NCI-H146 treated with DMSO at 0.1 percent for 48 hours (cell line): Measurements from ENCODE around the gene STK11.

Experiments used
- DNase-seq: peaks from one replicate; lab custom pipeline; 2025; ENCODE audit not compliant: unreplicated experiment; lab: John Stamatoyannopoulos, UW

STK11 gene, protein sequence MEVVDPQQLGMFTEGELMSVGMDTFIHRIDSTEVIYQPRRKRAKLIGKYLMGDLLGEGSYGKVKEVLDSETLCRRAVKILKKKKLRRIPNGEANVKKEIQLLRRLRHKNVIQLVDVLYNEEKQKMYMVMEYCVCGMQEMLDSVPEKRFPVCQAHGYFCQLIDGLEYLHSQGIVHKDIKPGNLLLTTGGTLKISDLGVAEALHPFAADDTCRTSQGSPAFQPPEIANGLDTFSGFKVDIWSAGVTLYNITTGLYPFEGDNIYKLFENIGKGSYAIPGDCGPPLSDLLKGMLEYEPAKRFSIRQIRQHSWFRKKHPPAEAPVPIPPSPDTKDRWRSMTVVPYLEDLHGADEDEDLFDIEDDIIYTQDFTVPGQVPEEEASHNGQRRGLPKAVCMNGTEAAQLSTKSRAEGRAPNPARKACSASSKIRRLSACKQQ

GRCh38 chr19:1205114-1206099, at the start of gene STK11:
STK11 (plus strand) TSS chr19:1205778; CDS start chr19:1206914, 1,136 bp downstream.
- peak; percentile 76 for DNase-seq

- DNase-seq = no peak
Measured at GRCh38 chr19:1156305-1156801, 49.2 kb upstream of the STK11 start.

GRCh38 chr19:1156830-1157615, 48.6 kb upstream of the STK11 start:
- DNase-seq = no peak

GRCh38 chr19:1157931-1158884, 47.4 kb upstream of the STK11 start:
- DNase-seq = no peak

- DNase-seq = no peak
Measured at GRCh38 chr19:1158885-1159448, 46.6 kb upstream of the STK11 start.

GRCh38 chr19:1159864-1160595, 45.5 kb upstream of the STK11 start:
- no peak for DNase-seq

DNA sequence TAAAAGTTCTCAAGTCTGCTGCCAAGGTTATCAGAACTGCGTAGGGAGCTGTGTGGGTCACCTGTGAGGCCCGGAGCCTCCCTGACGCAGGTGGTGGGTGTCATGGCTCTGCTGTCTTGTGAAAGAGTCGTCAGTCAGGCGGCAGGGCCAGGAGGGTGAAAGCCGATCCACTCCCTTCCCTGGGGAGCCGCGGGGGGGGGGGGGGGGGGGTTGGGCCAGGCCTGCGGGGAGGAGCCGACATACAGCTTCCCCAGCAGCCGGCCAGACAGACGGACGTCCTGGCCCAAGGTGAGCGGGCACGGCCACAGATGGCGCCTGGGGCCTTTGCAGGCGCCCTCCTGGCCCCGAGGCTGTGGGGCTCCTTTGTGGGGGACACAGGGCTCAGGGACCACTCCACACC, 43.9 kb upstream of the STK11 start:
- peak; percentile 11 for DNase-seq

DNA sequence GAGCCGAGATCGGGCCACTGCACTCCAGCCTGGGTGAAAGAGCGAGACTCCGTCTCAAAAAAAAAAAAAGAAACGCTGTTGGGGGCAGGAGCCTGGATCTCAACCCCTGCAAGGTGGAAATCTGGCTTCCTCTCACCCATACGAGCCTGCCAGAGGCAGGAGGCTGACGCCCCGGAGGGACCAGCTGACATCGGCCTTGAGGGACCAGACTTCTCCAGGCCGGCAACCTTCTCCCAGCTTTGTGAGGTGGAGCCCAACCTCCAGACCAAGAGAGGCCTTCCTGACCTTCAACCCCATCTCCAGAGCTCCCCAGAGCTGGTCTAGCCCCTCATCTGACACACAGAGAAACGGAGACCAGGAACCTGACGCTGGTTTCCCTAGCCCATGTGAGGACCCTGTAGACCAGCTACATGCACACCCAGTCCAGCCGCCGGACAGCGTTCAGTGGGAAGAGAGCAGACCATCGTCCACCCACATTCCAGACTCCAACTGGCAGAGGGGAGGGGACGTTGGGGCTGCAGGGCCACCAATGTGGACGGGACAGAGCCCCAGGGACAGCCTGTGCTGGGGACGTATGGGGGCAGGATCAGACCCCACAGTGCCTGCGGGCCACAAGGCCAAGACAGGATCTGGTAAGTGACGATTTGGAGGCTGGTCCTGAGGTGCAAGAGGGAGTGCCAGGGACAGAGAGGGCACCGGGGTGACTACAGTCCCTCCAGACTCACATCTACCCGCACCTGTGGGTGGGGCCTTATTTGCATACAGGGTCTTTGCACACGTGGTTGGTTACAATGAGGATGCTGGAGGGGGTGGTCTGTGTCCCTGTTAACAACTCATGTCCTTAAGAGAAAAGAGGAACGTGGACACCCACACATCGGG, 42.9 kb upstream of the STK11 start:
- no peak for DNase-seq

DNA sequence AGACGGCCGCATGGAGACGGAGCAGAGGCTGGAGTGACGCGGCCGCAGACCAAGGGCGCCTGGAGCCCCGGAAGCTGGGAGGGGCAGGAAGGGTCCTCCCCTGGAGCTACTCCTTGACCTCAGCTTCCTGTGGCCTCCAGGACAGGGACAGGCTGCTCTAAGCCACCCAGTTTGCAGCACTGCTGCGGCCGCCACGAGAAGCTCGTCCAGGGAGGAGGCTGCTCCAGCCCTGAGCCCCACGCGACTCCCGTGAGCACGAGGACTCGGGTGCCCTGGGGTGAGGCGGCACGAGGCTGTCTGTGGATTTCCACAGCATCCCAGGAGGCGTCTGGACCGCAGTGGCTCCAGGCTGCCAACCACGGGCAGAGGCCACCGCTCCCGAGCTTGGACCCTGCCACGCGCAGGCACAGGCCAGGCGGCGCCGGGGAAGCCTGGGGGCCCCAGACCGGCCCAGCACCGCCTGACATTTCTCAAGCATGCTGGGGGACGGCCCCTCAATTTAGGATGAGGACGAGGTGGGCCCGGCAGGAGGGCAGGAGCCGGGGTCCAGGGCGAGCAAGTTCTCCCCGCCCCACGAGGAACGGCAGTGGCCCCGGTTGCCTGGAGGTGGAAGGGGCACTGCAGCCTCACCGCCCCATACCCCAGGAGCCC, 42.2 kb upstream of the STK11 start:
- no peak for DNase-seq

DNA sequence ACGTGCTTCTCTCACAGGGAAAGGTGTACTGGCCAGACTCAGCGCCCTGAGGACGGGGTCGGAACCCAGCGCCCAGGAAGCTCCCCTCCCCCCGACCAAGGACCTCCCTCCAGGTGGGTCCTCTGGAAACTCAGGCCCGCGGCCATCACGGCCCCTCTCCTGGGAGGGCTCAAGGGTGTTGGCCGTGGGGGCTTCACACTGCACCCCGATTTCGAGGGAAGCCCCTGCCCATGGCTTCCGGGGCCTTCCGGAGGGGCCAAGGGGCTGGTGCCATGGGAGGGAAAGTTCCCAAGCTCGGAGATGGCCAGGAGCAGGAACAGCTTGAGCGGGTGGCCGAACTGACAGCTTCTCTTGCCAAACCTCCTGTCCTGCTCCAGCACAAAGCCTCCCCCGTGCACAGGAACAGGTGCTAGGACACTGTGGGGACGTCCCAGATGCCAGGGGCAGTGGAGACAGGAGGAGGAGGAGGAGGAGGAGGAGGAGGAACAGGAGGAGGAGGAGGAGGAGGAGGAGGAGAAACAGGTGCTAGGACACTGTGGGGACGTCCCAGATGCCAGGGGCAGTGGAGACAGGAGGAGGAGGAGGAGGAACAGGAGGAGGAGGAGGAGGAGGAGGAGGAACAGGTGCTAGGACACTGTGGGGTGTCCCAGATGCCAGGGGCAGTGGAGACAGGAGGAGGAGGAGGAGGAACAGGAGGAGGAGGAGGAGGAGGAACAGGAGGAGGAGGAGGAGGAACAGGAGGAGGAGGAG, 41.5 kb upstream of the STK11 start:
- DNase-seq = no peak

GRCh38 chr19:1164684-1165531, 40.7 kb upstream of the STK11 start:
- DNase-seq = no peak

DNA sequence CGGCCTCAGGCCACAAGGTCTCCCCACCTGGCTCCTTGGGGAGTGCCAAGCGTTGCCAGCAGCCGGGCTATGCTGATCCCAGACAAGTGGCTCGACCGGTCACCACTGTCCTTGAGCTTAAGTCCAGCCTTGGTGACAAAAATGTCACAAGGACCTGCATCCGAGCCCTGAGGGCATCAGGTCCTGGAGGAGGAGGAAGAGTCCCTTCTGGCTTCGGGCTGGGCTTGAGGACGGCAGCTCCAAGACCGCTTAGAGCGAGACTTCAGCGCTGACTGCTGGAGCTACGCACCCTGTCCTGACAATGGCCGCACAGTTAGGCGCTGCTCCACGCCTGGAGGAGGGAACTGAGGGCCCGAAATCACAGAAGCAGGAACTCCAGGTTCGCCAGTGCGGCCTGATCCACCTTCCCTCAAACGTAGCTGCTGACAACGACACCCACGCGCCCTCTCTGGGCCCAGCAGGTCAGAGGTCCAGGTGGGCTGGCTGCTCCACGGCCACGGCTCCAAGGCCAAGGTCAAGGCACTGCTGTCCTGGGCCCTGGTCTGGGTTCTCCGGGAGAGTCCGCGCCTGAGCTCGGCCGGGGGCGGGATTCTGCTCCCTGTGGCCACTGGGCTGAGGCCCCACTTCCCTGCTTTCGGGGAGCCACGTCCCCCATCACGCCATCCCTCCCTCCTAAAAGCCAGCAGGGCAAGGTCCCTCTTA, 38.6 kb upstream of the STK11 start:
- DNase-seq = no peak

- no peak for DNase-seq
Measured at GRCh38 chr19:1167687-1168571, 37.6 kb upstream of the STK11 start.
